Tibial artery (tissue), 4 donors: ENCODE measurements around the gene EDA.

ENCODE experiments used
- DNase-seq, 2 donors: peaks; one replicate each; pipeline ENCODE4 v3.0.0-alpha.2; 2019
- H3K27ac ChIP-seq, 2 donors: fragments of 200-600 bp; sonication (generic) in 1 of 2; 1 replicate in 1 of 2; 2 replicates in 1 of 2; pipeline ENCODE4 v1.5.1; 2018 to 2019; ENCODE audit warnings: mild to moderate bottlenecking in 1 of 2
- H3K27me3 ChIP-seq, 2 donors: fragments of 200-600 bp; sonication (generic) in 1 of 2; one replicate each; pipeline versions ENCODE4 v1.5.1 to v1.6.0; 2016 to 2019
- H3K36me3 ChIP-seq, 3 donors: fragments of 200-600 bp; sonication (generic) in 2 of 3; one replicate each; pipeline ENCODE4 v1.5.1; 2016 to 2019; ENCODE audit warnings: mild to moderate bottlenecking in 2 of 3
- H3K4me1 ChIP-seq, 4 donors: fragments of 200-600 bp; sonication (generic) in 2 of 4; 1 replicate in 3 of 4; 2 replicates in 1 of 4; pipeline ENCODE4 v1.5.1; 2016 to 2019
- H3K4me3 ChIP-seq, 2 donors: fragments of 200-600 bp; sonication (generic) in 1 of 2; 1 replicate in 1 of 2; 2 replicates in 1 of 2; pipeline ENCODE4 v1.5.1; 2018 to 2019; ENCODE audit warnings: mild to moderate bottlenecking in 2 of 2
- H3K9me3 ChIP-seq, 3 donors: fragments of 200-600 bp; sonication (generic) in 1 of 3; one replicate each; pipeline ENCODE4 v1.5.1; 2016 to 2019
- intact Hi-C: fragments of 100-400 bp; cut with DNase I; formaldehyde crosslinking; loops from one replicate; pipeline ENCODE4 v1.15.0; 2023; ENCODE audit warnings: low total_unique reads
- TF ChIP-seq, protein P1 (sequence below), 2 experiments: fragments of 200-600 bp in 1 of 2; fragments of 450-650 bp in 1 of 2; IDR thresholded peaks; one replicate each; pipeline ENCODE4 v1.5.1; 2017 to 2019; ENCODE audit warnings: antibody characterized with exemption in 2 of 2, mild to moderate bottlenecking in 1 of 2, moderate library complexity in 1 of 2

EDA gene

DNA sequence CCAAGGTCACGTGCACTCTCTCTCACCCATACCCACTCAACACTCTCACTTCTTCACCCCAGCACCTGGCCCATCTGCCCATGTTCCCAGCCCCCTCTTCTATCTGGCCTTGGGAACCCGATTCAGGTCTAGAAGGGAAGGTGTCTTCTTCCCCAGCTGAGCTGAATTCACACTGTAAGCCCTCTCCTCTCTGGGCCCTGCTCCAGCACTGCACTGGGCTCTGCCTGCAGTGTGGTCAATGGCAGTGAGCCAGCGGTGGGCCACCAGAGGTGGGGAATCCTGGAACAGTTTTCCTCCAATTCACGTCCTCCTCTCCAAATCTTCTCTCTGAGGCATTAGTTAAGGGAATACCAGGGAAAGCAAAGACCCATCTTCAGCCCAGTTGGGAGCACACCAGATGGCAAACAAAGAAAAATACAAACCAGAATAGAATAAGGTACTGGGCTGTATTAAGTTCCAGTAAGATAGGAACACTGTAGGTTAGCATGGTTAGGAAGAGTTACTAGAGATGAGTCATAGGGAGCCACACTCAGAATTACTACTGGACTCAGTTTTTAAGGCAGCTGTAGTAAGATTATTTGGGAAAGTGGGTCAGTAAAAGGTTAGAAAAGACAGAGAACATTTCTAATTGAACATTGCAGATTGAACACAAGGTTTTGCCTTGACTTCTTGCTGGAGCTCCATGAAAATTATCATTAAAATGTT is 428.8 kb downstream of the EDA start:
- Histone ChIP-seq H3K36me3 (no peaks in the 10 kb centered on the region), H3K9me3 (peaks cover 0 to 4% (median 0%) of the 10 kb centered on the region in 3 donors), H3K27me3 (no peaks in the 10 kb centered on the region), H3K4me3 (no peak overlapping the region), H3K27ac (no peak overlapping the region), H3K4me1 (no peaks in the 10 kb centered on the region)
- intact Hi-C loops = no loop called here
- DNase-seq = no peak
- TF ChIP-seq, protein P1, sequence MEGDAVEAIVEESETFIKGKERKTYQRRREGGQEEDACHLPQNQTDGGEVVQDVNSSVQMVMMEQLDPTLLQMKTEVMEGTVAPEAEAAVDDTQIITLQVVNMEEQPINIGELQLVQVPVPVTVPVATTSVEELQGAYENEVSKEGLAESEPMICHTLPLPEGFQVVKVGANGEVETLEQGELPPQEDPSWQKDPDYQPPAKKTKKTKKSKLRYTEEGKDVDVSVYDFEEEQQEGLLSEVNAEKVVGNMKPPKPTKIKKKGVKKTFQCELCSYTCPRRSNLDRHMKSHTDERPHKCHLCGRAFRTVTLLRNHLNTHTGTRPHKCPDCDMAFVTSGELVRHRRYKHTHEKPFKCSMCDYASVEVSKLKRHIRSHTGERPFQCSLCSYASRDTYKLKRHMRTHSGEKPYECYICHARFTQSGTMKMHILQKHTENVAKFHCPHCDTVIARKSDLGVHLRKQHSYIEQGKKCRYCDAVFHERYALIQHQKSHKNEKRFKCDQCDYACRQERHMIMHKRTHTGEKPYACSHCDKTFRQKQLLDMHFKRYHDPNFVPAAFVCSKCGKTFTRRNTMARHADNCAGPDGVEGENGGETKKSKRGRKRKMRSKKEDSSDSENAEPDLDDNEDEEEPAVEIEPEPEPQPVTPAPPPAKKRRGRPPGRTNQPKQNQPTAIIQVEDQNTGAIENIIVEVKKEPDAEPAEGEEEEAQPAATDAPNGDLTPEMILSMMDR (IDR thresholded peaks at IDR 0.05) = no peak

DNA sequence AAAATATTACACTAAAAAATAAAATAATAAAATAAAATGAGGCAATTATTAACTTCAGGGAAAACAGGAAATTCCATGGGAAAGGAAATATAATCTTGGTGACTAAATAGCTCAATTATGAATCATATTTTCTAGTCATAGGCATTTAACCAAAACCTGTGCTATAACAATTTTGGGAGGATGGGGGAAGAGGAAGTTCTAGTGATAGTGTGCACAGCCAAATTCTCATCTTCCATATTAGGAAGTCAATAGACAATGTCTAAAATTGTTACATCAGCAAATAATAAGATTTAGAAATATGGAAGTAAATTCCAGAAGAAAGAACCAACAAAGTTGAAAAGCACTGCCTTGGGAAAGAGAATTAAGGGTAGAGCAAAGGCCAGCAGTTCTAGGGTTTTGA is 431.1 kb downstream of the EDA start:
- Histone ChIP-seq H3K4me3 (no peak overlapping the region), H3K9me3 (peaks cover 0 to 4% (median 0%) of the 10 kb centered on the region in 3 donors), H3K36me3 (no peaks in the 10 kb centered on the region), H3K27me3 (no peaks in the 10 kb centered on the region), H3K4me1 (no peaks in the 10 kb centered on the region), H3K27ac (no peak overlapping the region)
- no peak for DNase-seq
- intact Hi-C loops = no loop called here
- TF ChIP-seq, protein P1 (IDR thresholded peaks at IDR 0.05) = no peak

- DNase-seq = no peak
- Histone ChIP-seq H3K4me3 (no peak overlapping the region), H3K4me1 (no peaks in the 10 kb centered on the region), H3K27me3 (no peaks in the 10 kb centered on the region), H3K9me3 (peaks cover 0 to 4% (median 0%) of the 10 kb centered on the region in 3 donors), H3K27ac (no peak overlapping the region), H3K36me3 (no peaks in the 10 kb centered on the region)
- intact Hi-C loops = no loop called here
- TF ChIP-seq, protein P1 (IDR thresholded peaks at IDR 0.05) = no peak
Observed at GRCh38 chrX:70049406-70049805, 433.5 kb downstream of the EDA start.

DNA sequence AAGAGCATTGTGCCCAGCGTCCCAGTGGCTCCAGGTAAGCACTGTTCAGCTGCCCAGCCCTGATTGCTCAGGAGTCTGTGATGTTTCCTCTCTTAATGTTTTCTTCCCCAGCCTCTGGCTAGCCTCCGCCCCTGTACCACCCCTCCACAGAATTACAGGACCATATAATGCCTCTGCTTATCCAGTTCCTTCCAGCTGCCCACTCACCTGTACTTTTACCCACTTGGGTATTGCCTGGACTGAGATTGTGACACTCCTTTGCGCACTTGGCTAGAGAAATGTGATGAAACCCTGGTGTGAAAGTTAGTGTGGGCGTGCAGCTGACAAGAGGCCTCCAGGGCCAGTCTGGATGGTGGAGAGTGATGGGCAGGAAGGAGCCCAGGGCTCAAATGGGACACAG is 434.0 kb downstream of the EDA start, which contains the start of gene AWAT2:
Gene AWAT2 (minus strand): TSS at position 14 of the 400 bp plus-strand sequence. CDS start 6 bp downstream, at position 8.
- intact Hi-C loops = no loop called here
- Histone ChIP-seq H3K27me3 (no peaks in the 10 kb centered on the region), H3K36me3 (no peaks in the 10 kb centered on the region)

DNA sequence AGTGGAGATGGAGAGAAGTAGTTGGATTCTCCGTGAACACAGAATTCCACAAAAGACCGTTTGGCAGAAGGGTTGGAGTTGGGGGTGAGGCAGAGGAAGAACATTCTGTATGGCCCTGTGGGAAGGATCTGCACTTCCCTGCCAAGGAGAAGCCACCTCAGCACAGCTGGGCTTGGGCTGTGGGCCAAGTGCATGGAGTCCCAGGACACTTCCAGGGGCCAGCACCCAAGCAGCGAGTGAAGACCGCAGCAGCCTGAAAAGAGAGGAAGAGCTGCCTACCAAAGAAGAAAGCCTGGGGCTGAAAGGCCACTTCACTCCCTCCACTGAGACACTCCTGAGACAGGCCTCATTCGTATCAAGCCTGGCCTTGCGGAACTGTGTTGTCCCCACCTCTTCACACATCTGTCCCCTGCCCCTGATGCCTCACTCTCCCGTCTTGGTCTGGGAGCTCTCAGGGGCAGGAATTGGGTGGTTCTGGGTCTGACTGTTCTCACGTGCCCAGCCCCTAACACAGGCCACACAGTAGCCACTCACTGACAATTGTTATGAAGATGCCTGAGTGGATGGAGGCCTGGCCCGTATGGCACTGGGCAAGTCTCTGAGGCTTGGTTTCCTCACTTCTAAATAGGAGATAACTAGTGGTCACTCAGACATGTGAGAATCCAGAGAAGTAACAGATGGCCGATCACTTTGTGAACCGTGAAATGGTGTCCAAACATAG is 437.1 kb downstream of the EDA start:
- Histone ChIP-seq H3K4me3 (no peak overlapping the region), H3K4me1 (no peaks in the 10 kb centered on the region), H3K27me3 (no peaks in the 10 kb centered on the region), H3K9me3 (no peaks in the 10 kb centered on the region), H3K36me3 (no peaks in the 10 kb centered on the region), H3K27ac (no peak overlapping the region)
- TF ChIP-seq, protein P1 (IDR thresholded peaks at IDR 0.05) = no peak
- intact Hi-C loops = no loop called here
- DNase-seq = no peak

More for the DNA sequence above, 434.0 kb downstream of the EDA start, which contains the start of gene AWAT2:
- H3K9me3 ChIP-seq = peaks cover 0 to 4% (median 0%) of the 10 kb centered on the region in 3 donors
- no peak within 1 kb of the TSS for H3K4me3 ChIP-seq
- H3K4me1 ChIP-seq = no peaks in the 10 kb centered on the region
- TF ChIP-seq, protein P1 (IDR thresholded peaks at IDR 0.05) = no peak
- no peak within 1 kb of the TSS for H3K27ac ChIP-seq
- no peak for DNase-seq
